DOHH2 (cell line): ENCODE data around the gene DNAJB14.

ENCODE experiments used
- H3F3A ChIP-seq: fragments of 200-600 bp; sonication (generic), shearing (Covaris generic); 2 replicates; pipeline ENCODE4 v1.6.0; 2016; ENCODE audit warnings: antibody characterized with exemption, mild to moderate bottlenecking; ENCODE audit not compliant: control insufficient read depth, insufficient read depth
- H3K27ac ChIP-seq: fragments of 200-600 bp; sonication (generic); 2 replicates; pipeline ENCODE4 v1.5.1; 2014; ENCODE audit warnings: low read depth, mild to moderate bottlenecking, low read length, moderate library complexity
- H3K27me3 ChIP-seq: fragments of 200-600 bp; sonication (generic); 2 replicates; pipeline ENCODE4 v1.6.1; 2014; ENCODE audit warnings: mild to moderate bottlenecking, low read length, mixed read lengths; ENCODE audit not compliant: control insufficient read depth
- H3K36me3 ChIP-seq: fragments of 200-600 bp; sonication (generic); 2 replicates; pipeline ENCODE4 v1.6.1; 2014; ENCODE audit warnings: mild to moderate bottlenecking, low read length, moderate library complexity, mixed read lengths; ENCODE audit not compliant: control insufficient read depth
- H3K4me1 ChIP-seq: fragments of 200-600 bp; sonication (generic); 2 replicates; pipeline ENCODE4 v1.6.1; 2014; ENCODE audit warnings: mild to moderate bottlenecking, low read length, mixed read lengths; ENCODE audit not compliant: control insufficient read depth
- H3K4me2 ChIP-seq: fragments of 200-600 bp; sonication (generic); 2 replicates; pipeline ENCODE4 v1.6.0; 2014; ENCODE audit warnings: mild to moderate bottlenecking, low read length, moderate library complexity
- H3K4me3 ChIP-seq: fragments of 200-600 bp; sonication (generic); 2 replicates; pipeline ENCODE4 v1.5.1; 2014; ENCODE audit warnings: mild to moderate bottlenecking, low read length, mixed read lengths
- H3K79me2 ChIP-seq: fragments of 200-600 bp; sonication (generic); 2 replicates; pipeline ENCODE4 v1.6.1; 2014; ENCODE audit warnings: mild to moderate bottlenecking, low read length, mixed read lengths; ENCODE audit not compliant: control insufficient read depth
- H3K9me2 ChIP-seq: fragments of 200-600 bp; sonication (generic); replicated peaks from 2 replicates; pipeline ENCODE4 v1.6.1; 2014; ENCODE audit warnings: mild to moderate bottlenecking, low read length, mixed read lengths; ENCODE audit not compliant: control insufficient read depth
- H3K9me3 ChIP-seq: fragments of 200-600 bp; sonication (generic); 2 replicates; pipeline ENCODE4 v1.6.1; 2014; ENCODE audit warnings: antibody characterized with exemption, low read length, mixed read lengths; ENCODE audit not compliant: control insufficient read depth, insufficient read depth
- H4K20me1 ChIP-seq: fragments of 200-600 bp; sonication (generic); 2 replicates; pipeline ENCODE4 v1.6.0; 2014; ENCODE audit warnings: low read depth, mild to moderate bottlenecking, antibody characterized with exemption, low read length, moderate library complexity; ENCODE audit not compliant: control insufficient read depth, insufficient read depth
- EZH2phosphoT487 ChIP-seq: fragments of 200-600 bp; sonication (generic); IDR thresholded peaks from 2 replicates; pipeline ENCODE4 v1.6.1; 2017; ENCODE audit warnings: borderline replicate concordance, mild to moderate bottlenecking, antibody characterized with exemption, low read length, moderate library complexity, mixed read lengths
- TF ChIP-seq, protein P1 (sequence below): fragments of 200-600 bp; sonication (generic); IDR thresholded peaks from one replicate; pipeline ENCODE4 v1.5.1; 2014; ENCODE audit warnings: antibody characterized with exemption, mild to moderate bottlenecking, low read depth, low read length; ENCODE audit not compliant: poor library complexity, severe bottlenecking

DNAJB14 gene

DNA sequence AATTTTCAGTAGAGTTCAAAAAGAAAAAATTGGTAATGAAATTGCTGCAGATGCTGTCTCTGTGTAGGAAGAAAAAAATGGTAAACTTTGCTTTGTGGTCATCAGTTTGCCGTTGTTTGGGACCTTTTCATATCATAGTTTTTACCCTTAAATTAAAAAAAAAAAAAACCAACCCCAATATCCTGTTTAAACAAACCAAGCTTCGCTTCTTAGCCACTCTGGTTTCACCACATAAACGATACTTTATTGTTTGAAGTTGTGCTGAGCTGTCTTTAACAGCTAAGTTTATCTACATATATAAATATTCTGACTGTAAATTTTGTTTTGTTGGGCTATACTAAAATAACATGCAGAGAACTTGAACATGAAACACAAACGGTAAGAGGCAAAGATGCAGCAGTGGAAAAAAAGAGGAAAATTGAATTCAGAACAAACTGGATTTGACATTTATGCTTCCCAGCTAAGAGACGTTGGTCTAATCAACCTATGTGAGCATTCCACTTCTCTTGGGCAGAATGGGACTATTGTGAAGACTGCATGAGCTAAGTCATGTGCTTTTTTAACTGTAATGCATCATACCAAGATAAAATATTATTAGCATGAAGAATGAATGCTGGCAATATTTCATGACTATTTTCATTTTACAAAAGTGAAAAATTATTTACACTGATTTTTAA, 19.4 kb upstream of the DNAJB14 start:
- Histone ChIP-seq H3K9me3 (no peaks in the 10 kb centered on the region), H3F3A (no peaks in the 10 kb centered on the region), H3K79me2 (no peaks in the 10 kb centered on the region), H3K4me3 (no peak overlapping the region), H3K36me3 (no peaks in the 10 kb centered on the region), H3K4me2 (no peak overlapping the region), H3K4me1 (no peaks in the 10 kb centered on the region), H3K27me3 (peaks cover 11% of the 10 kb centered on the region), H4K20me1 (no peaks in the 10 kb centered on the region), H3K9me2 (no peaks in the 10 kb centered on the region), H3K27ac (no peak overlapping the region)
- TF ChIP-seq EZH2phosphoT487: no peak
- TF ChIP-seq, protein P1, sequence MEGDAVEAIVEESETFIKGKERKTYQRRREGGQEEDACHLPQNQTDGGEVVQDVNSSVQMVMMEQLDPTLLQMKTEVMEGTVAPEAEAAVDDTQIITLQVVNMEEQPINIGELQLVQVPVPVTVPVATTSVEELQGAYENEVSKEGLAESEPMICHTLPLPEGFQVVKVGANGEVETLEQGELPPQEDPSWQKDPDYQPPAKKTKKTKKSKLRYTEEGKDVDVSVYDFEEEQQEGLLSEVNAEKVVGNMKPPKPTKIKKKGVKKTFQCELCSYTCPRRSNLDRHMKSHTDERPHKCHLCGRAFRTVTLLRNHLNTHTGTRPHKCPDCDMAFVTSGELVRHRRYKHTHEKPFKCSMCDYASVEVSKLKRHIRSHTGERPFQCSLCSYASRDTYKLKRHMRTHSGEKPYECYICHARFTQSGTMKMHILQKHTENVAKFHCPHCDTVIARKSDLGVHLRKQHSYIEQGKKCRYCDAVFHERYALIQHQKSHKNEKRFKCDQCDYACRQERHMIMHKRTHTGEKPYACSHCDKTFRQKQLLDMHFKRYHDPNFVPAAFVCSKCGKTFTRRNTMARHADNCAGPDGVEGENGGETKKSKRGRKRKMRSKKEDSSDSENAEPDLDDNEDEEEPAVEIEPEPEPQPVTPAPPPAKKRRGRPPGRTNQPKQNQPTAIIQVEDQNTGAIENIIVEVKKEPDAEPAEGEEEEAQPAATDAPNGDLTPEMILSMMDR: no peak

DNA sequence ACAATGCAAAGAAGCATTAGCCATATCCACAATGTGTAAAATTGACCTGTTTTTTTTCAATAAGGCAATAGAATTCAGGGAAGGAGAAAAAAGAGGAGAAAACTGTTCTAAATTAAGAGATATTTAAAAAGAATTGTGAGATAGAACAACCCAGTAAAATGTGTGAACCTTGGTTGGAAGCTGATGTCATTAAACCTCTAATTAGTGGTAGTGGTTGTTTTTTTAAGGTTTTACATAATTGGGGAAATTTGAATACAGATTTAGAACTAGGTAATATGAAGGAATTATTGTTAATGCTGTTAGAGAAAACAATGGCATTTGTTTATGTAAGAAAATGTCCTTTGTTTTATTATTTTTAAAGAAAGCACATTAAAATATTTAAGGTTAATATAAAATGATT, 18.8 kb upstream of the DNAJB14 start:
- no peaks in the 10 kb centered on the region for H3K36me3 ChIP-seq
- no peak overlapping the region for H3K4me2 ChIP-seq
- no peaks in the 10 kb centered on the region for H3K9me3 ChIP-seq
- peaks cover 11% of the 10 kb centered on the region for H3K27me3 ChIP-seq
- no peaks in the 10 kb centered on the region for H3K79me2 ChIP-seq
- H3K9me2 ChIP-seq: no peaks in the 10 kb centered on the region
- H3K27ac ChIP-seq: no peak overlapping the region
- no peaks in the 10 kb centered on the region for H3K4me1 ChIP-seq
- no peaks in the 10 kb centered on the region for H3F3A ChIP-seq
- TF ChIP-seq EZH2phosphoT487: no peak
- TF ChIP-seq, protein P1: no peak
- H3K4me3 ChIP-seq: no peak overlapping the region
- H4K20me1 ChIP-seq: no peaks in the 10 kb centered on the region

DNA sequence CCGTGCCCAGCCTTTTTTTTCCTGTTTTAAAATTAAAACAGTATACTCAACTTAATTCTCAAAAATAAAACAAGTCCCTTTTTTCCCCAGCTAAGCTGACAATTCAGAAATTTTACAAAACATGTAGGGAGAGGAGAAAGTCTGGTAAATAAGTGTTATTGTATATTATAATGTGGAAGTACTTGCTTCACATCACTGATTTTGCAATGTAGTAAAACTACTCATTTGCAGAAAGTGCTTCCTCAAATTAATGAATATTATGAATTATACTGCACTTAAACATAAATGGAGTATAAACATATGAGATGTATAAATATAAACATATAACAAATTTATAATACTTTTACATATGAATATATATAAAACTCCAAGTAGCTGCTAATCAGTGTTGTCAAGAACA, 15.3 kb upstream of the DNAJB14 start:
- H3K4me1 ChIP-seq: no peaks in the 10 kb centered on the region
- no peaks in the 10 kb centered on the region for H4K20me1 ChIP-seq
- no peak for TF ChIP-seq EZH2phosphoT487
- TF ChIP-seq, protein P1: no peak
- no peaks in the 10 kb centered on the region for H3K9me2 ChIP-seq
- H3K9me3 ChIP-seq: no peaks in the 10 kb centered on the region
- H3K4me3 ChIP-seq: no peak overlapping the region
- H3K27me3 ChIP-seq: peaks cover 3% of the 10 kb centered on the region; the same call in 1 of the 2 replicates
- H3K79me2 ChIP-seq: no peaks in the 10 kb centered on the region
- H3K36me3 ChIP-seq: no peaks in the 10 kb centered on the region
- H3K4me2 ChIP-seq: no peak overlapping the region
- no peak overlapping the region for H3K27ac ChIP-seq
- H3F3A ChIP-seq: no peaks in the 10 kb centered on the region
